ENCODE results near the gene HSBP1L1. TPM values are rescaled to one million over a fixed set of nuclear protein-coding genes. Genes with fewer than 3 reads are reported as not detected.
A peak's percentile ranks its signal among the peaks of the same experiment; 100 is the strongest.

Gene HSBP1L1
- 15.5 TPM for total RNA-seq

- ATAC-seq = peak; percentile 73
These were observed at the start of gene HSBP1L1 for GRCh38 chr18:79964330-79965118. HSBP1L1 (plus strand) TSS chr18:79964643; CDS start chr18:79964736, 93 bp downstream.

- ATAC-seq = no peak
These were observed 49.0 kb upstream of the HSBP1L1 start for GRCh38 chr18:79915161-79916127.

- no peak for ATAC-seq
These were observed 48.3 kb upstream of the HSBP1L1 start for GRCh38 chr18:79916128-79916494.

- no peak for ATAC-seq
These were observed 47.8 kb upstream of the HSBP1L1 start for GRCh38 chr18:79916546-79917168.

GRCh38 chr18:79917169-79917852, 47.1 kb upstream of the HSBP1L1 start:
- no peak for ATAC-seq

- no peak for ATAC-seq
These were observed 46.4 kb upstream of the HSBP1L1 start for GRCh38 chr18:79917853-79918614.

GRCh38 chr18:79918615-79919011, 45.8 kb upstream of the HSBP1L1 start:
- ATAC-seq = peak; percentile 37

- no peak for ATAC-seq
These were observed 45.4 kb upstream of the HSBP1L1 start for GRCh38 chr18:79919089-79919488.

- peak; percentile 16 for ATAC-seq
These were observed 42.2 kb upstream of the HSBP1L1 start for GRCh38 chr18:79921984-79922965.

- no peak for ATAC-seq
These were observed 41.5 kb upstream of the HSBP1L1 start for GRCh38 chr18:79922971-79923411.

- no peak for ATAC-seq
These were observed 40.4 kb upstream of the HSBP1L1 start for GRCh38 chr18:79923896-79924585.

- peak; percentile 14 for ATAC-seq
These were observed 39.4 kb upstream of the HSBP1L1 start for GRCh38 chr18:79924814-79925731.

GRCh38 chr18:79926306-79926705, 38.1 kb upstream of the HSBP1L1 start:
- ATAC-seq = no peak

- ATAC-seq = peak; percentile 43
These were observed 37.5 kb upstream of the HSBP1L1 start for GRCh38 chr18:79926715-79927606.

GRCh38 chr18:79927607-79928562, 36.6 kb upstream of the HSBP1L1 start:
- peak; percentile 17 for ATAC-seq

- ATAC-seq = no peak
These were observed 35.9 kb upstream of the HSBP1L1 start for GRCh38 chr18:79928563-79928960.

All from esophagus mucosa (tissue), 1 donor.